Lung (tissue), 12 donors: Measurements from ENCODE around the gene MEF2C. TPM values are rescaled to one million over a fixed set of nuclear protein-coding genes. Genes with fewer than 3 reads are reported as not detected.
A peak's percentile ranks its signal among the peaks of the same experiment; 100 is the strongest.

ENCODE experiments used
- ATAC-seq: fragments of 200-7000 bp; cut with Tn5 transposase; one replicate; pipeline ENCODE4 v1.9.1; 2020; ENCODE audit warnings: moderate number of reproducible peaks; ENCODE audit not compliant: insufficient read depth, low FRiP score
- DNase-seq, 3 donors: peaks; one replicate each; pipeline ENCODE4 v3.0.0-alpha.2; 2013 to 2017
- H3K27ac ChIP-seq, 2 donors: one replicate each; pipeline ENCODE4 v1.5.1; 2013; ENCODE audit warnings: mild to moderate bottlenecking in 2 of 2, moderate library complexity in 2 of 2, control low read depth in 1 of 2, inconsistent platforms in 1 of 2, low read depth in 1 of 2, low read length in 1 of 2
- H3K27me3 ChIP-seq, 3 donors: one replicate each; pipeline ENCODE4 v1.5.1; 2013; ENCODE audit warnings: low read length in 2 of 3; ENCODE audit not compliant: control insufficient read depth in 3 of 3, insufficient read depth in 3 of 3
- H3K36me3 ChIP-seq, 4 donors: one replicate each; pipeline ENCODE4 v1.5.1; 2013; ENCODE audit warnings: low read length in 4 of 4, mild to moderate bottlenecking in 1 of 4, moderate library complexity in 1 of 4; ENCODE audit not compliant: control insufficient read depth in 4 of 4, insufficient read depth in 4 of 4
- H3K4me1 ChIP-seq, 5 donors: one replicate each; pipeline ENCODE4 v1.5.1; 2013; ENCODE audit warnings: low read length in 5 of 5, mild to moderate bottlenecking in 2 of 5, moderate library complexity in 1 of 5; ENCODE audit not compliant: control insufficient read depth in 5 of 5, insufficient read depth in 5 of 5
- H3K4me3 ChIP-seq: one replicate; pipeline ENCODE4 v1.5.1; 2013; ENCODE audit warnings: mild to moderate bottlenecking, control low read depth, moderate library complexity
- H3K9ac ChIP-seq, 2 donors: one replicate each; pipeline ENCODE4 v1.5.1; 2013; ENCODE audit warnings: low read length in 2 of 2, control low read depth in 1 of 2; ENCODE audit not compliant: insufficient read depth in 1 of 2
- H3K9me3 ChIP-seq, 4 donors: one replicate each; pipeline ENCODE4 v1.5.1; 2013; ENCODE audit warnings: low read length in 3 of 4, mild to moderate bottlenecking in 1 of 4, moderate library complexity in 1 of 4; ENCODE audit not compliant: control insufficient read depth in 4 of 4, insufficient read depth in 3 of 4
- CTCF ChIP-seq: IDR thresholded peaks from 2 replicates; pipeline ENCODE4 v1.5.1; 2012; ENCODE audit warnings: mild to moderate bottlenecking; ENCODE audit errors: control extremely low read depth, extremely low read depth
- WGBS, 2 donors: extraction: QIAGEN DNeasy Blood & Tissue Kit; methylation state at CpG; one replicate each; pipeline ENCODE4 v1.1.7; 2013; 5-methylcytosine and 5-hydroxymethylcytosine counted together
- polyA plus RNA-seq, 2 donors: library from polyadenylated mRNA; stranded (reverse); fragments of 200-250 nt; gene quantifications; one replicate each; pipeline ENCODE4 v1.2.1, GENCODE V29; 2013
- total RNA-seq, 2 donors: library from RNA; depleted of rRNA in 1 of 2; stranded (reverse); fragments of >200 nt in 1 of 2; gene quantifications; one replicate each; pipeline ENCODE4 v1.2.1, GENCODE V29; 2014 to 2021
- donor health status: control.
- donor health status: control.
- donor health status: Bipolar disorder and iron deficiency.
- donor health status: healthy.
- donor health status: DM: yes; HTN: yes; CAD: no.

The MEF2C gene
- total and polyA plus RNA-seq, 4 donors, result 9.1 to 138 (median 28.8) TPM

GRCh38 chr5:88765798-88766197 is 117.2 kb downstream of the MEF2C start:
- 90 to 92% methylated on average over 7 of the region's 7 CpGs for WGBS, 2 donors
- Histone ChIP-seq H3K36me3 (peaks cover 0 to 3% (median under 1%) of the 10 kb centered on the region in 4 donors), H3K4me1 (peaks cover 0 to 7% (median 0%) of the 10 kb centered on the region in 5 donors), H3K4me3 (no peak overlapping the region), H3K9me3 (no peaks in the 10 kb centered on the region), H3K9ac (no peak overlapping the region), H3K27ac (no peak overlapping the region), H3K27me3 (peaks cover 0 to 11% (median 3%) of the 10 kb centered on the region in 3 donors)
- ATAC-seq (no peak), DNase-seq (peak in 1 of 3 donors; percentile 13)
- no peak for TF ChIP-seq CTCF

- Histone ChIP-seq H3K9ac (no peak overlapping the region), H3K4me3 (no peak overlapping the region), H3K27me3 (peaks cover 0 to 11% (median 3%) of the 10 kb centered on the region in 3 donors), H3K4me1 (peaks cover 0 to 7% (median 0%) of the 10 kb centered on the region in 5 donors), H3K36me3 (peaks cover 0 to 3% (median 1%) of the 10 kb centered on the region in 4 donors), H3K27ac (no peak overlapping the region), H3K9me3 (no peaks in the 10 kb centered on the region)
- TF ChIP-seq CTCF, result no peak
- ATAC-seq (no peak), DNase-seq (peak in 2 of 3 donors; percentile 49 to 52)
- 80 to 82% methylated on average over 2 of the region's 2 CpGs for WGBS, 2 donors
Observed at GRCh38 chr5:88765171-88765570, 117.8 kb downstream of the MEF2C start.

DNA sequence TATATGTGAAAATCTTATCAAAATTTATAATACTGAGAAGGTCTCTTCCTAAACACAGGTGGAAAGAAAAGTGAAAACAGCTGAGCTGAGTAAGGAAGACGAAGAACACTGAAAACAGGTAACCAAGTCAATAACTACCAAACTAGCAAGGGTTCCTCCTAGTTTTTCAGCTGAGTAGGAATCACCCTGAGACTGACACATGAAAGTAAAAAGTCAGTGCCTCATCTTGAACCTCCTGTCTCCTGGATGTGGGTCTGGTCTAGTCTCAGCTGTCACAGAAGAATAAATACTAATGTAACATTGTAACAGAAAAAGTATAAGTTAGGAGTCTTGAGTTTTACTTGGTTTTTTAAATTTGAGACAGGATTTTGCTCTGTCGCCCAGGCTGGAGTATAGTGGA is 121.0 kb downstream of the MEF2C start:
- no peak for TF ChIP-seq CTCF
- Histone ChIP-seq H3K9me3 (no peaks in the 10 kb centered on the region), H3K4me3 (no peak overlapping the region), H3K36me3 (peaks cover 0 to 15% (median 3%) of the 10 kb centered on the region in 4 donors), H3K9ac (no peak overlapping the region), H3K27me3 (peaks cover 0 to 13% (median 0%) of the 10 kb centered on the region in 3 donors), H3K27ac (no peak overlapping the region), H3K4me1 (peaks cover 0 to 7% (median 0%) of the 10 kb centered on the region in 5 donors)
- ATAC-seq (no peak), DNase-seq (no peak)
- 88 to 92% methylated on average over 2 of the region's 2 CpGs for WGBS, 2 donors
